ENCODE results near the gene CDX2.
A peak's percentile ranks its signal among the peaks of the same experiment; 100 is the strongest.

CDX2 gene
- long read RNA-seq: 0 reads

GRCh38 chr13:27969082-27969865, at the start of gene CDX2:
TSS of gene CDX2 (minus strand) at chr13:27969315. CDS start at chr13:27969006, 309 bp downstream.
- Histone ChIP-seq H3K27ac (replicated peaks) (no peak within 1 kb of the TSS), H3K27me3 (ENCODE audit: insufficient read depth, poor library complexity, severe bottlenecking) (peaks cover 89% of the 10 kb centered on the region), H3K4me3 (replicated peaks; ENCODE audit: insufficient read depth, low read length) (peak within 1 kb of the TSS; percentile 32)
- TF ChIP-seq SPI1 (IDR thresholded peaks at IDR 0.05; ENCODE audit: borderline replicate concordance, low read depth) (no peak), REST (IDR thresholded peaks at IDR 0.05; ENCODE audit: insufficient replicate concordance, low read depth) (no peak), GABPA (IDR thresholded peaks at IDR 0.05; ENCODE audit: low read depth) (no peak), CTCF (IDR thresholded peaks at IDR 0.05; ENCODE audit: insufficient read depth, low read length) (no peak), POLR2AphosphoS5 (IDR thresholded peaks at IDR 0.05; ENCODE audit: low read depth) (no peak)
- DNase-seq (ENCODE audit: low read depth in 1 of 2, low spot score in 1 of 2): no peak

- no peak for TF ChIP-seq CTCF (IDR thresholded peaks at IDR 0.05; ENCODE audit: insufficient read depth, low read length)
- no peak for TF ChIP-seq GABPA (IDR thresholded peaks at IDR 0.05; ENCODE audit: low read depth)
- no peak for TF ChIP-seq SPI1 (IDR thresholded peaks at IDR 0.05; ENCODE audit: borderline replicate concordance, low read depth)
- no peak for TF ChIP-seq POLR2AphosphoS5 (IDR thresholded peaks at IDR 0.05; ENCODE audit: low read depth)
- no peak for TF ChIP-seq REST (IDR thresholded peaks at IDR 0.05; ENCODE audit: insufficient replicate concordance, low read depth)
- H3K27me3 ChIP-seq (ENCODE audit: insufficient read depth, poor library complexity, severe bottlenecking): no peaks in the 10 kb centered on the region
- no peak overlapping the region for H3K4me3 ChIP-seq (replicated peaks; ENCODE audit: insufficient read depth, low read length)
- H3K27ac ChIP-seq (replicated peaks): no peak overlapping the region
- no peak for DNase-seq (ENCODE audit: low read depth in 1 of 2, low spot score in 1 of 2)
Measured at GRCh38 chr13:28014301-28014700, 45.2 kb upstream of the CDX2 start.

- H3K4me3 ChIP-seq (replicated peaks; ENCODE audit: insufficient read depth, low read length): no peak overlapping the region
- TF ChIP-seq POLR2AphosphoS5 (IDR thresholded peaks at IDR 0.05; ENCODE audit: low read depth): no peak
- H3K27me3 ChIP-seq (ENCODE audit: insufficient read depth, poor library complexity, severe bottlenecking): no peaks in the 10 kb centered on the region
- no peak overlapping the region for H3K27ac ChIP-seq (replicated peaks)
- no peak for DNase-seq (ENCODE audit: low read depth in 1 of 2, low spot score in 1 of 2)
Measured at GRCh38 chr13:28013482-28013881, 44.4 kb upstream of the CDX2 start.

DNA sequence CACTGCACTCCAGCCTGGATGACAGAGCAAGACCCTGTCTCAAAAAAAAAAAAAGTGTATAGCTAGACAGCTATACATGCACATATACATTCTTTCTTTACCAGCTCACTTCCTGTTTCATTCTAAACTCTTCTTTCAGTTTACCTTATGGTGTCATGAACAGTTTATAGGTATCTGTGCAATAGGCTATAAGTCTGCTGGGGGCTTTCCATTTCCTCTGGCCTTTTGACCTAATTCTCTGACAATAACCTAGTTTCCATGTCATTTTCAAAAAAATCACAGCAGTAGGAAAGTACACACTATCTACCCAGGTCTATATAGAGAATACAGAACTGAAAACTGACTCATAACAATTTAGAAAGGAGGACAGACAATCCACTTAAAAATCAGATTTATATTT, 43.8 kb upstream of the CDX2 start:
- Histone ChIP-seq H3K27ac (replicated peaks) (no peak overlapping the region), H3K27me3 (ENCODE audit: insufficient read depth, poor library complexity, severe bottlenecking) (no peaks in the 10 kb centered on the region), H3K4me3 (replicated peaks; ENCODE audit: insufficient read depth, low read length) (no peak overlapping the region)
- no peak for DNase-seq (ENCODE audit: low read depth in 1 of 2, low spot score in 1 of 2)
- TF ChIP-seq CTCF (IDR thresholded peaks at IDR 0.05; ENCODE audit: insufficient read depth, low read length): no peak
- TF ChIP-seq POLR2AphosphoS5 (IDR thresholded peaks at IDR 0.05; ENCODE audit: low read depth): no peak
- TF ChIP-seq GABPA (IDR thresholded peaks at IDR 0.05; ENCODE audit: low read depth): no peak
- no peak for TF ChIP-seq REST (IDR thresholded peaks at IDR 0.05; ENCODE audit: insufficient replicate concordance, low read depth)
- no peak for TF ChIP-seq SPI1 (IDR thresholded peaks at IDR 0.05; ENCODE audit: borderline replicate concordance, low read depth)
